Activated CD8-positive, alpha-beta memory T cell treated with anti-CD3 and anti-CD28 coated beads, Interleukin-2, amount 50 U/mL, for 48 hours (primary cell): ENCODE data around the gene UGT1A7.
"Not testable (repeated sequence)": the region's sequence is repeated elsewhere in the genome, so short reads cannot be mapped to it uniquely, and the experiment has no call there.

Source experiments
- DNase-seq: peaks from one replicate; pipeline ENCODE4 v3.0.0-alpha.2; 2020

Gene UGT1A7

DNA sequence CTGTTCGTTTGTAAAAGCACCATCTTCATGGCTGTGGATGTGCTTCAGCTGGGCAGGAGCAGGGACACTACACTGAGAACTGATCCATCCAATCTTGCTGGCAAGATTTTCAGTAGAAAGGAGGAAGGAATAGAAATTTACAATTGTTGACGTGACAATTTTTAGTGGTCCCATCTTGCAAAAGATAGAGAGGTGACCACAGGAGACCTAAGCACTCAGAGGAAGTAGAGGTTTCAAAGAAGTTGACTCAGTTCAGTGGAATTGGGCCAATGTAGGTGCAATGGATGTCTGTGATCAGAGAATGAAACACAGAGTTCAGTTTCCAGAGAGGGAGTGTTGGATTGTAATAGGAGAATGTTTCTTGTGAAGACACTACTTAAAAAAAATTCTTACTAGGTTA lies 32.4 kb downstream of the UGT1A7 start:
- DNase-seq = no peak

DNA sequence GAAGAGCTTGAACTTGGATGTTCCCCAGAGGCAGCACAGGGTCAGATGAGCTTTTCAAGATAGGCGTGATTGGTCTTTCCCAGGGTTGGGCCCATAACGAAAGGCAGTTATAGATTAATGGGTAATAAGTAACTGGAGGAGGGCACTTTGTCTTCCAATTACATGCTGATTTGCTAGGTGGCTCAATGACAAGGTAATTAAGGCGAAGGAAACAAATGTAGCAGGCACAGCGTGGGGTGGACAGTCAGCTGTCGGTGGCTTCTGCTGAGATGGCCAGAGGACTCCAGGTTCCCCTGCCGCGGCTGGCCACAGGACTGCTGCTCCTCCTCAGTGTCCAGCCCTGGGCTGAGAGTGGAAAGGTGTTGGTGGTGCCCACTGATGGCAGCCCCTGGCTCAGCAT lies 36.9 kb downstream of the UGT1A7 start, which contains the start of gene UGT1A4:
TSS of gene UGT1A4 (plus strand) at position 185 of the 400 bp plus-strand sequence. CDS start at position 270, 85 bp downstream.
- DNase-seq = no peak

DNA sequence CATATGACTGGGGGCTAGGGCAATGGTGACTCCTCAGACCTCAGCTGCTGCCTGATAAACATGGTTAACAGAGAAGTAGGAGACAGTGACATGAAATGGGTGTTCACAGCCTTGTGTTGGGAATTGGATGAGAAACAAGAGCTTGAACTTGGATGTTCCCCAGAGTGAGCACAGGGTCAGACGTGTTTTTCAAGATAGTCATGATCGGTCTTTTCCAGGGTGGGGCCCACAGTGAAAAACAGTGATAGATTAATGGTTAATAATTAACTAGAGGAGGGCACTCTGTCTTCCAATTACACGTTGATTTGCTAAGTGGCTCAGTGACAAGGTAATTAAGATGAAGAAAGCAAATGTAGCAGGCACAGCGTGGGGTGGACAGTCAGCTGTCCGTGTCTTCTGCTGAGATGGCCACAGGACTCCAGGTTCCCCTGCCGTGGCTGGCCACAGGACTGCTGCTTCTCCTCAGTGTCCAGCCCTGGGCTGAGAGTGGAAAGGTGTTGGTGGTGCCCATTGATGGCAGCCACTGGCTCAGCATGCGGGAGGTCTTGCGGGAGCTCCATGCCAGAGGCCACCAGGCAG lies 47.1 kb downstream of the UGT1A7 start, which contains the start of gene UGT1A3:
TSS of gene UGT1A3 (plus strand) at position 320 of the 579 bp plus-strand sequence. CDS start at position 405, 85 bp downstream.
- no peak for DNase-seq

DNA sequence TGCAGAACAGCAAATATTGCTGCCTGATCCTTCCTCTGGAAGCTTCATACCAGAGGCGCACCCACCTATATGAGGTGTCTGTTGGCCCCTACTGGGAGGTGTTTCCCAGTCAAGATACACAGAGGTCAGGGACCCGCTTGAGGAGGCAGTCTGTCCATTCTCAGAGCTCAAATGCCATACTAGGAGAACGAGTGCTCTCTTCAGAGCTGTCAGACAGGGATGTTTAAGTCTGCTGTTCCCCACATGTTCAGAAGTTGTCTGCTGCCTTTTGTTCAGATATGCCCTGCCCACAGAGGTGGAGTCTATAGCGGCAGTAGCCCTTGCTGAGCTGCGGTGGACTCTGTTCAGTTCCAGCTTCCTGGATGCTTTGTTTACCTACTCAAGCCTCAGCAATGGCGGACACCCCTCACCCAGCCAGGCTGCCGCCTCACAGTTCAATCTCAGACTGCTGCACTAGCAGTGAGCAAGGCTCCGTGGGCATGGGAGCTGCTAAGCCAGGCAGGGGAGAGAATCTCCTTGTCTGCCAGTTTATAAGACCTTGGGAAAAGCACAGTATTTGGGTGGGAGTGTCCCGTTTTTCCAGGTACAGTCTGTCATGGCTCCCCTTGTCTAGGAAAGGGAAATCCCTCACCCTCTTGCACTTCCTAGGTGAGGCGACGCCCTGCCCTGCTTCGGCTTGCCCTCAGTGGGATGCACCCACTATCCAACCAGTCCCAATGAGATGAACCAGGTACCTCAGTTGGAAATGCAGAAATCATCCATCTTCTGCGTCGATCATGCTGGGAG lies 55.4 kb downstream of the UGT1A7 start:
- not testable (repeated sequence) for DNase-seq

DNA sequence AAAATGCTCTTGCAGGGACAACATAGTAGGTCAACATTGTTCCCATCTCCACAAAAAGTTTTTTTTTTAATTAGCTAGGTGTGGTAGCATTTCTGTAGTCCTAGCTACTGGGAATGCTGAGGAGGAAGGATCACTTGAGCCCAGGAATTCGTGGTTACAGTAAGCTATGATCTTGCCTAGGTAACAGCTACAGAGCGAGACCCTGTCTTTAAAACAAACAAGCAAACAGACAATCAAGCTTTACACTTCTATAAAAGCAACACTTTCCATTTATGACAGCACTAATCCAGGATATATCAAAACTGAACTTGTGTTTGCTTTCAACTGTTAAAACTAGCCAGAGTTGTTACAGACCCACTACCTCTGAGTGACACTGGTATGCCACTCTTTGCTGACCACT lies 59.2 kb downstream of the UGT1A7 start:
- DNase-seq = no peak

DNA sequence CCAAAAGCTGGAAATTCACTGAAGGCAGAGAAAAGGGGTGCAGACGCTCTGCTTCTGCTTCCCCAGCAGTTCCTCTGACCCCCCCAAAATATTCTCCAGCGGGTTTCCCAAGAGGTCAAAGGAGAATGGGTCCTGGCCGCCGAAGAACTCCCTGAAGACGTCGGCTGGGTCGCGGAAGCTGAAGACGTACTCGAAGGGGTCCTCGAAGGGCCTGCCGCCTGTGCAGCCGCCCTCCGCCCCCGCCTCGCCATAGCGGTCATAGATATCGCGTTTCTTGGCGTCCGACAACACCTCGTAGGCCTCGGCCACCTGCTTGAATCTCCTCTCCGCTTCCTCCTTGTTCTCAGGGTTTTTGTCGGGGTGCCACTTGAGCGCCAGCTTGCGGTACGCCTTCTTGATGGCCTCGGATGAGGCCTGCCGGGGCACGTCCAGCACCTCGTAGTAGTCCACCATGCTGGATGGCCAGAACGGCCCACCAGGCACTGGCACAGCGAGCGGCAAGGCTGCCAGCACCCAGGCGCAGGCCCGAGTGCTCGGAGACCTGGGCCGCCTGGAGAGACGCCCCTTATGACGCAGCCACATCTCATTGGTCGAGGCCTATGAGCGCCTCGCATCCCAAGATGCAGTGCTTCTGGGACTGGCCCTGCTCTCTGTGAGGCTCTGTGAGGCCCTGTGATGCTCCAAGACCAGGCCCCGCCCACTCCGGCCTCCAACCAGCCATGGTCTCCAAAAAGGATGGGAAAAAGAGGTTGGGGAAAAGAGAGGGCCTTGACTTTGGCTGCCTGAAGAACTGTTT lies 62.0 kb downstream of the UGT1A7 start:
- no peak for DNase-seq

DNA sequence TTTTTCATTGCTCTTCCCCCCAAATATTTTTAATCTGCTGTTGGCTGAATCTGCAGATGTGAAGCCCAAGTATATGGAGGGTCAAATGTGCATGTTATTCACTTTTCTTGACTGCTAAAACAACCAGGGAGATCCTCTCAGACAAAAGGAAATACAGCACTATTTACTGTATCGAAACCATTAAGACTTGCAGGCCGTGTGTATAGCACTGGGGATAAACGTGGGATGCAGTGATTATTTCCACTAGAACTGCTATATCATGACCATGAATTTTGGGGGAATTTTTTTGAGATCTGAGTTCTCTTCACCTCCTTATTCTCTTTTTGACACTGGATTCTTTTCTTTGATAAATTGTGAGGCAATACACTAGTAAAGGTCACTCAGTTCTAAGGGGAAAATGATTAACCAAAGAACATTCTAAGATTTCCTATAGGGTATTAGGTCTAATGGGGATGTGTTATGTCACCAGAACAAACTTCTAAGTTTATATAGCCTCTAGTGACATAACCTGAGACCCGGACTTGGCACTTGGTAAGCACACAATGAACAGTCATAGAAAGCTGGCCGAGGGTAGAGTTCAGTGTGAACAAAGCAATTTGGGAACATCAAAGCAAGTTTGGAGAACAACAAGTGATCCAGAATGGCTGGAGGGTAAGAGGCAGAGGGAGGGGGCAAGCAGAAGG lies 63.5 kb downstream of the UGT1A7 start:
- DNase-seq = no peak

DNA sequence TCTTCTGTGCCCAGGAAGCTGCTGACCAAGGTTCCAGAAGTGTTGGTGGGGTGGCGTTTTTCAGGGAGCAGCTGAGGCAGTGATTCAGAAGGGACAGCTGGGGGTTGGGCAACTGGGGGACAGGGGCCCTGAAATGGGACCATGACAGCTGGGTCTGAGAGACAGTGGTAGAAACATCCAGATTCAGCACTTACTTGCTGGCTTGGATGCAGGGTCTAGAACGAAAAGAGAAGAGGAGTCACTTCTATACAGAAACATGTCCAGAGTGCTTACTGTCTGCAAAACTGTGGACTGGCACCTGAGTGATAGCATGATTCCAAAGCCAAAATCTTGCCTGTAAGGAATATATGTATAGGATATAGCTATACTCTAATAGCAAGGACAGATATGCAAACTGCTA lies 64.1 kb downstream of the UGT1A7 start:
- not testable (repeated sequence) for DNase-seq

DNA sequence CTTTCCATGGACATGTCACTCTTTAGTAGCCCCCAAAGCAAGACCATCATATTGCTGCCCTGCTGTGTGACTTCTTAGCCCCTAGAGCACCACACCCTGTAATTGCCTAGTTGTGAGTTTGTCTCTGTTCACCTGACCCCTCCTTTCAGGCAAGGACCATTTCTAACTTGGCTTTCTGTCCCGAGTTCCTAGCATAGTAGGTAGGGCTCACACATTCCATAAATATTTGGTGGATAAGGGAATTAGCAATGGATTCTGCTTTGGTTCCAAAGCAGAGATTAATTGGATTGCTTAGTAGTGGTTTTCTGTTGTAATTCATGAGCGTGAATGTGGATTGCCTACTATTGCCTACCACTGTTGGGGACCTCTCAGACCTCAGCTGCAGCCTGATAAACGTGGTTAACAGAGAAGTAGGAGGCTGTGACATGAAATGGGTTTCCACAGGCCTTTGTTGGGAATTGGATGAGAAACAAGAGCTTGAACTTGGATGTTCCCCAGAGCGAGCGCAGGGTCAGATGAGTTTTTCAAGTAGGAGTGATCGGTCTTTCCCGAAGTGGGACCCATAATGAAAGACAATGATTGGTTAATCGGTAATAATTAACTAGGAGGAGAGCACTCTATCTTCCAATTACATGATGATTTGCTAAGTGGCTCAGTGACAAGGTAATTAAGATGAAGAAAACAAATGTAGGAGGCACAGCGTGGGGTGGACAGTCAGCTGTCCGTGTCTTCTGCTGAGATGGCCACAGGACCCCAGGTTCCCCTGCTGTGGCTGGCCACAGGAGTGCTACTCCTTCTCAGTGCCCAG lies 65.0 kb downstream of the UGT1A7 start:
- DNase-seq = no peak

DNA sequence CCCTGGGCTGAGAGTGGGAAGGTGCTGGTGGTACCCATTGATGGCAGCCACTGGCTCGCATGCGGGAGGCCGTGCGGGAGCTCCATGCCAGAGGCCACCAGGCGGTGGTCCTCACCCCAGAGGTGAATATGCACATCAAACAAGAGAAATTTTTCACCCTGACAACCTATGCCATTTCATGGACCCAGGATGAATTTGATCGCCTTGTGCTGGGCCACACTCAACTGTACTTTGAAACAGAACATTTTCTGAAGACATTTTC lies 65.5 kb downstream of the UGT1A7 start:
- no peak for DNase-seq

DNA sequence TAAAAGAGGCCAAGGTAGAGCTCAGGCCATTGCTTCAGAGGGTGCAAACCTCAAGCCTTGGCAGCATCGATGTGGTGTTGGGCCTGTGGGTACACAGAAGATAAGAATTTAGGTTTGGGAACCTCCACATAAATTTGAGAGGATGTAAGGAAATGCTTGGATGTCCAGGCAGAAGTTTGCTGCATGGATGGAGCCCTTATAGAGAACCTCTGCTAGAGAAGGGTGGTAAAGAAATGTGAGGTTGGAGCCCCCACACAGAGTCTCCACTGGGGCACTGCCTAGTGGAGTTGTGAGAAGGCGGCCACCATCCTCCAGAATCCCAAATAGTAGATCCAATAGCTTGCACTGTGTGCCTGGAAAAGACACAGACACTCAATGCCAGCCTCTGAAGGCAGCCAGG lies 69.0 kb downstream of the UGT1A7 start:
- DNase-seq = not testable (repeated sequence)

DNA sequence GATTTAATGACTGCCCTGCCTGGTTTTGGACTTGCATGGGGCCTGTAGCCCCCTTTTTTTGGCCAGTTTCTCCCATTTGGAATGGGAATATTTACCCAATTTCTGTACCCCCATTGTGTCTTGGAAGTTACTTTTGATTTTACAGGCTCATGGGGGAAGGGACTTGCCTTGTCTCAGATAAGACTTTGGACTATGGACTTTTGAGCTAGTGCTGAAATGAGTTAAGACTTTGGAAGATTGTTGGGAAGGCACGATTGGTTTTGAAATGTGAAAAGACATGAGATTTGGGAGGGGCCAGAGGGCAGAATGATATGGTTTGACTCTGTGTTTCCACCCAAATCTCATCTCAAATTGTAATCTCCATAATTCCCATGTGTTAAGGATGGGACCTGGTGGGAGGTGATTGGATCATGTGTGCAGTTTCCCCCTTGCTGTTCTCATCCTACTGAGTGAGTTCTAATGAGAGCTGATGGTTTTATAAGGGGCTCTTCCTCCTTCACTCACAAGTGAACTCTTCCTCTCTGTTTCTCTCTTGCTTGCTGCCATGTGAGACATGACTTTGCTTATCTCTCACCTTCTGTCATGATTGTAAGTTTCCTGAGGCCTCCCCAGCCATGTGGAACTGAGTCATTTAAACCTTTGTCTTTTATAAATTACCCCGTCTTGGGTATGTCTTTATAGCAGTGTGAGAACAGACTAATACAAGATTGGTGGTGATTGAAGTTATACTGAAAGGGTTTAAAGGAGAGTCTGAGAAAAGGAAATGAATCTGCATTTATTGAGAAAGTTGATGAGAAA lies 69.7 kb downstream of the UGT1A7 start:
- DNase-seq = not testable (repeated sequence)

DNA sequence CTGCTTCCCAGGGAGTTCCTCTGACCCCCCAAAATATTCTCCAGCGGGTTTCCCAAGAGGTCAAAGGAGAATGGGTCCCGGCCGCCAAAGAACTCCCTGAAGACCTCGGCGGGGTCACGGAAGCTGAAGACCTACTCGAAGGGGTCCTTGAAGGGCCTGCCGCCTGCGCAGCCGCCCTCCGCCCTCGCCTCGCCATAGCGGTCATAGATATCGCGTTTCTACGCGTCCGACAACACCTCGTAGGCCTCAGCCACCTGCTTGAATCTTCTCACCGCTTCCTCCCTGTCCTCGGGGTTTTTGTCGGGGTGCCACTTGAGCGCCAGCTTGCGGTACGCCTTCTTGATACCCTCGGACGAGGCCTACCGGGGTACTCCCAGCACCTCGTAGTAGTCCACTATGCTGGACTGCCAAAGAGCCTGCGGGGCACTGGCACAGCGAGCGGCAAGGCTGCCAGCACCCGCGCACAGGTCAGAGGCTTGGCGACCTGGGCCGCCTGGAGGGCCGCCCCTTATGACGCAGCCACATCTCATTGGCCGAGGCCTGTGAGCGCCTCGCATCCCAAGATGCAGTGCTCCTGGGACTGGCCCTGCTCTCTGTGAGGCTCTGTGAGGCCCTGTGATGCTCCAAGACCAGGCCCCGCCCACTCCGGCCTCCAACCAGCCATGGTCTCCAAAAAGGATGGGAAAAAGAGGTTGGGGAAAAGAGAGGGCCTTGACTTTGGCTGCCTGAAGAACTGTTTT lies 73.3 kb downstream of the UGT1A7 start:
- DNase-seq = no peak

DNA sequence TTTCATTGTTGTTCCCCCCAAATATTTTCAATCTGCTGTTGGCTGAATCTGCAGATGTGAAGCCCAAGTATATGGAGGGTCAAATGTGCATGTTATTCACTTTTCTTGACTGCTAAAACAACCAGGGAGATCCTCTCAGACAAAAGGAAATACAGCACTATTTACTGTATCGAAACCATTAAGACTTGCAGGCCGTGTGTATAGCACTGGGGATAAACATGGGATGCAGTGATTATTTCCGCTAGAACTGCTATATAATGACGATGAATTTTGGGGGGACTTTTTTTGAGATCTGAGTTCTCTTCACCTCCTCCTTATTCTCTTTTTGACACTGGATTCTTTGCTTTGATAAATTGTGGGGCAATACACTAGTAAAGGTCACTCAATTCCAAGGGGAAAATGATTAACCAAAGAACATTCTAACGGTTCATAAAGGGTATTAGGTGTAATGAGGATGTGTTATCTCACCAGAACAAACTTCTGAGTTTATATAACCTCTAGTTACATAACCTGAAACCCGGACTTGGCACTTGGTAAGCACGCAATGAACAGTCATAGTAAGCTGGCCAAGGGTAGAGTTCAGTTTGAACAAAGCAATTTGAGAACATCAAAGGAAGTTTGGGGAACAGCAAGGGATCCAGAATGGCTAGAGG lies 74.9 kb downstream of the UGT1A7 start:
- DNase-seq = no peak

DNA sequence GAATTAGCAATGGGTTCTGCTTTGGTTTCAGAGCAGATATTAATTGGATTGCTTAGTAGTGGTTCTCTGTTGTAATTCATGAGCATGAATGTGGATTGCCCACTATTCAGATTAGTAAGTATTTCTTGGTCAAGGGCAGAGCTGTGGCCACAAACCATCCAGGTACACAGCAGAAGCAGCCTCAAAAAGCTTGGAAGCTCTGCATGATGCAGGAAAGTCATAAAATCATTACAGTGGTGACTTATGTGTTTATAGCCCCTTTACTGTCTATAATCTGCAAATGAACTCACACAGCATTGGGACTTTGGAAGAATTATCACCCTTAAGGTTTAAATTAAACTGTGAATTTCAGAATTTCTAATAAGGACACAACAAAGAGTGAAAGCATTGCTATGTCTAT lies 76.4 kb downstream of the UGT1A7 start:
- no peak for DNase-seq

DNA sequence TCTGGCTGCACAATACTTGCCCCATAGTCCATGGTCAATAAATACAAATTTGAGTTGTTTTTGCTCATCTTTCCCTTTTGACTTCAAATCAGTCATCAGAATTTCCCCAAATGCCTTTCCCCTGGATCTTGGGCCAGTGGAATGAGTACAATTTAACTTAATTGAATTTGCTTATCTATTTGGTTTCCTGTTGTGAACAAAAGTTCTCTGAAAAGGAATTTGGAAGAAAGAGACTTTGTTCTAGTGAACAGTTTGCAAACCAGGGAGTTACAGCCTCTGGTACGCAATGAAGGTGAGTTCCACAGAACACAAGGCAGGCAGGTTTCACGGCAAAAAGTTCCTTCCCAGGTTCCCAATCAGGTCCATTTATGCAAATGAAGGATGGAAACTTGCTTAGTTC lies 77.1 kb downstream of the UGT1A7 start:
- DNase-seq = no peak

DNA sequence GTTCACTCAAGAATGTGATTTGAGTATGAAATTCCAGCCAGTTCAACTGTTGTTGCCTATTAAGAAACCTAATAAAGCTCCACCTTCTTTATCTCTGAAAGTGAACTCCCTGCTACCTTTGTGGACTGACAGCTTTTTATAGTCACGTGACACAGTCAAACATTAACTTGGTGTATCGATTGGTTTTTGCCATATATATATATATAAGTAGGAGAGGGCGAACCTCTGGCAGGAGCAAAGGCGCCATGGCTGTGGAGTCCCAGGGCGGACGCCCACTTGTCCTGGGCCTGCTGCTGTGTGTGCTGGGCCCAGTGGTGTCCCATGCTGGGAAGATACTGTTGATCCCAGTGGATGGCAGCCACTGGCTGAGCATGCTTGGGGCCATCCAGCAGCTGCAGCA lies 78.3 kb downstream of the UGT1A7 start, which contains the start of gene UGT1A1:
TSS of gene UGT1A1 (plus strand) at position 228 of the 400 bp plus-strand sequence. CDS start at position 246, 18 bp downstream.
- no peak for DNase-seq

DNA sequence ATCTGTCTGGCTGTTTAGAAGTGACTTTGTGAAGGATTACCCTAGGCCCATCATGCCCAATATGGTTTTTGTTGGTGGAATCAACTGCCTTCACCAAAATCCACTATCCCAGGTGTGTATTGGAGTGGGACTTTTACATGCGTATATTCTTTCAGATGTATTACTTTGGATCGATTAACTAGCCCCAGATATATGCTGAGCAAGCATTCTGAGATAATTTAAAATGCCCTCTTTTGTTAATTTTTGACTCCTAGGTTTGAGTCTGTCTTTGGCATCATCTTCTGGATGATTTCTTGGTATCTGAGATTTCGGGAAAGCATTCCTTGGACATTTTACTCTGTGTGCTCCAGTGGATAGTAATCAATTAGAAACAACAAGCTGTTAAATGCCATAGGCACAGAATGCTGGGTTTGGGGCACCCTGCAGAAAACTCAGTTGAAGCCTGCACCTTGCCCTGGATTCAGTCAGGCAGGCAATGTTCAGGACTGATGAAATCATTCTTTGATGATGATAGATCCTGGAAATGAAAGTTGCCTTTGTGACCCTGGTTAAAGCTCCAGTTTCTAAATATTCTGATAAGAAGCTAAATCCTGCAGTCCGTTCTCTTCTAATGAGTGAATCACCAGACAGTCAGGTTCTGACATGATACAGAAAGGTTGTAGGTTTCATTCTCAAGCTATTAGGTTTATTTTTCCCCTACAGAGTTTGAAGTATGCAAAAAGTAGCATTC lies 79.5 kb downstream of the UGT1A7 start:
- no peak for DNase-seq

DNA sequence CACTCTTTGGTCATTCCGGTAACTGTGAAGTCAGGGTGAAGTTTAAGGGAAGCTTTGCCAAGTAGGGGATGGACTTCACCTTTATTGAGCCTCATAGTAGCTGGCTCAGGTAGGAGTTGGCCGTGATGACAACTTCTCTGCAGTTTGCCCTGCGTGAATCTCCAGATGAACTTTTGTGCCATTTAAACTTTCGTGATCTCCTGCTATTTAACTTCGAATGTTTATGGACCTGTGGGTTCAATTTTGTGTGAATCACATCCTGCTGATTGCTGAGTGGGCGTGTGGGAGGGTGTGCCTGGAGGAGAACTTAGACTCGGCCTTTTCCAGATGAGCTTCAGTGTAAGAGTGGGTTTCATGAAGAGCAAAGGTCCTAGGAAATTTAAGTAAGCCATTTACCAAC lies 82.6 kb downstream of the UGT1A7 start:
- DNase-seq = no peak
